ENCODE measurements around the gene DENND1A. TPM values are rescaled to one million over a fixed set of nuclear protein-coding genes. Genes with fewer than 3 reads are reported as not detected.

DENND1A gene
- total RNA-seq, 1 experiment from 2014 or later = 19.7 TPM

- H3K27ac ChIP-seq (ENCODE audit: low read length) = no peak within 1 kb of the TSS
- no peak within 1 kb of the TSS for H3K4me3 ChIP-seq (ENCODE audit: low read depth in 2 of 2, low read length in 2 of 2)
- CTCF ChIA-PET = interaction anchor here (0.6 to 2.1 kb wide), 3 partner anchors 28 to 65 kb away, joined by 3 to 10 read pairs (median 5); no protein-coding TSS in a partner anchor
- intact Hi-C loops (cut with micrococcal nuclease; ENCODE audit: unreplicated experiment) = loop anchor here (2.0 kb wide), 1 partner anchor 29 kb away; no protein-coding TSS in a partner anchor
- H3K27me3 ChIP-seq (ENCODE audit: control insufficient read depth, insufficient read depth, low read length) = no peaks in the 10 kb centered on the region
- POLR2A ChIA-PET = no interaction called here
- H3K36me3 ChIP-seq (ENCODE audit: control insufficient read depth, insufficient read depth, low read length) = no peaks in the 10 kb centered on the region
- 0 out of 2 replicates have a peak, but pooled peaks cover 4% of the 10 kb centered on the region for H3K4me1 ChIP-seq (ENCODE audit: control insufficient read depth, insufficient read depth, low read length)
- BruUV-seq (replicated peaks) = no TSS peak
- DNase-seq (ENCODE audit: low read depth, low spot score) = no peak
- no peaks in the 10 kb centered on the region for H3K9me3 ChIP-seq (ENCODE audit: control insufficient read depth, insufficient read depth, low read depth, low read length)
- in situ Hi-C loops (cut with HindIII; ENCODE audit: low pct_unique_long_range_greater_than_20kb, low sequenced_read_pairs) = no loop called here
- ATAC-seq = 0 out of 2 replicates have a peak, but pooled peaks have one; percentile 36
- TF ChIP-seq, protein P1, sequence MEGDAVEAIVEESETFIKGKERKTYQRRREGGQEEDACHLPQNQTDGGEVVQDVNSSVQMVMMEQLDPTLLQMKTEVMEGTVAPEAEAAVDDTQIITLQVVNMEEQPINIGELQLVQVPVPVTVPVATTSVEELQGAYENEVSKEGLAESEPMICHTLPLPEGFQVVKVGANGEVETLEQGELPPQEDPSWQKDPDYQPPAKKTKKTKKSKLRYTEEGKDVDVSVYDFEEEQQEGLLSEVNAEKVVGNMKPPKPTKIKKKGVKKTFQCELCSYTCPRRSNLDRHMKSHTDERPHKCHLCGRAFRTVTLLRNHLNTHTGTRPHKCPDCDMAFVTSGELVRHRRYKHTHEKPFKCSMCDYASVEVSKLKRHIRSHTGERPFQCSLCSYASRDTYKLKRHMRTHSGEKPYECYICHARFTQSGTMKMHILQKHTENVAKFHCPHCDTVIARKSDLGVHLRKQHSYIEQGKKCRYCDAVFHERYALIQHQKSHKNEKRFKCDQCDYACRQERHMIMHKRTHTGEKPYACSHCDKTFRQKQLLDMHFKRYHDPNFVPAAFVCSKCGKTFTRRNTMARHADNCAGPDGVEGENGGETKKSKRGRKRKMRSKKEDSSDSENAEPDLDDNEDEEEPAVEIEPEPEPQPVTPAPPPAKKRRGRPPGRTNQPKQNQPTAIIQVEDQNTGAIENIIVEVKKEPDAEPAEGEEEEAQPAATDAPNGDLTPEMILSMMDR (IDR thresholded peaks at IDR 0.05) = no peak
- TF ChIP-seq TCF7L2 (IDR thresholded peaks at IDR 0.05; ENCODE audit: low read depth, low read length) = no peak
- TF ChIP-seq, protein P2, sequence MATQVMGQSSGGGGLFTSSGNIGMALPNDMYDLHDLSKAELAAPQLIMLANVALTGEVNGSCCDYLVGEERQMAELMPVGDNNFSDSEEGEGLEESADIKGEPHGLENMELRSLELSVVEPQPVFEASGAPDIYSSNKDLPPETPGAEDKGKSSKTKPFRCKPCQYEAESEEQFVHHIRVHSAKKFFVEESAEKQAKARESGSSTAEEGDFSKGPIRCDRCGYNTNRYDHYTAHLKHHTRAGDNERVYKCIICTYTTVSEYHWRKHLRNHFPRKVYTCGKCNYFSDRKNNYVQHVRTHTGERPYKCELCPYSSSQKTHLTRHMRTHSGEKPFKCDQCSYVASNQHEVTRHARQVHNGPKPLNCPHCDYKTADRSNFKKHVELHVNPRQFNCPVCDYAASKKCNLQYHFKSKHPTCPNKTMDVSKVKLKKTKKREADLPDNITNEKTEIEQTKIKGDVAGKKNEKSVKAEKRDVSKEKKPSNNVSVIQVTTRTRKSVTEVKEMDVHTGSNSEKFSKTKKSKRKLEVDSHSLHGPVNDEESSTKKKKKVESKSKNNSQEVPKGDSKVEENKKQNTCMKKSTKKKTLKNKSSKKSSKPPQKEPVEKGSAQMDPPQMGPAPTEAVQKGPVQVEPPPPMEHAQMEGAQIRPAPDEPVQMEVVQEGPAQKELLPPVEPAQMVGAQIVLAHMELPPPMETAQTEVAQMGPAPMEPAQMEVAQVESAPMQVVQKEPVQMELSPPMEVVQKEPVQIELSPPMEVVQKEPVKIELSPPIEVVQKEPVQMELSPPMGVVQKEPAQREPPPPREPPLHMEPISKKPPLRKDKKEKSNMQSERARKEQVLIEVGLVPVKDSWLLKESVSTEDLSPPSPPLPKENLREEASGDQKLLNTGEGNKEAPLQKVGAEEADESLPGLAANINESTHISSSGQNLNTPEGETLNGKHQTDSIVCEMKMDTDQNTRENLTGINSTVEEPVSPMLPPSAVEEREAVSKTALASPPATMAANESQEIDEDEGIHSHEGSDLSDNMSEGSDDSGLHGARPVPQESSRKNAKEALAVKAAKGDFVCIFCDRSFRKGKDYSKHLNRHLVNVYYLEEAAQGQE (IDR thresholded peaks at IDR 0.05; ENCODE audit: insufficient read depth in 1 of 2, low read depth in 2 of 2, low read length in 1 of 2) = no peak
- TF ChIP-seq SIN3A (IDR thresholded peaks at IDR 0.05; ENCODE audit: borderline replicate concordance, insufficient read depth, low read depth, low read length) = no peak
- no peak for TF ChIP-seq POLR2AphosphoS5 (IDR thresholded peaks at IDR 0.05; ENCODE audit: low read depth, low read length)
These were observed 574.0 kb downstream of the DENND1A start, which contains the start of gene CRB2 for GRCh38 chr9:123355761-123356431. Gene CRB2 (plus strand): TSS chr9:123356197. CDS start chr9:123356261, 64 bp downstream.

- ATAC-seq (no peak), DNase-seq (ENCODE audit: low read depth, low spot score) (no peak)
- Histone ChIP-seq H3K9me3 (ENCODE audit: control insufficient read depth, insufficient read depth, low read depth, low read length) (no peaks in the 10 kb centered on the region), H3K4me1 (ENCODE audit: control insufficient read depth, insufficient read depth, low read length) (no peaks in the 10 kb centered on the region), H3K27ac (ENCODE audit: low read length) (no peak overlapping the region), H3K36me3 (ENCODE audit: control insufficient read depth, insufficient read depth, low read length) (no peaks in the 10 kb centered on the region), H3K27me3 (ENCODE audit: control insufficient read depth, insufficient read depth, low read length) (no peaks in the 10 kb centered on the region), H3K4me3 (ENCODE audit: low read depth in 2 of 2, low read length in 2 of 2) (no peak overlapping the region)
- intact Hi-C loops (cut with micrococcal nuclease; ENCODE audit: unreplicated experiment) (loop anchor here (2.0 to 5.0 kb wide), 2 partner anchors 30 to 273 kb away; no protein-coding TSS in a partner anchor), in situ Hi-C loops (cut with HindIII; ENCODE audit: low pct_unique_long_range_greater_than_20kb, low sequenced_read_pairs) (no loop called here)
- CTCF ChIA-PET = interaction anchor here (0.6 to 2.1 kb wide), 4 partner anchors 29 to 1873 kb away, joined by 3 to 10 read pairs (median 4); no protein-coding TSS in a partner anchor
- POLR2A ChIA-PET = interaction anchor here (0.6 kb wide), 1 partner anchor 33 kb away, joined by 12 read pairs; no protein-coding TSS in a partner anchor
- TF ChIP-seq SIN3A (IDR thresholded peaks at IDR 0.05; ENCODE audit: borderline replicate concordance, insufficient read depth, low read depth, low read length) = no peak
- TF ChIP-seq, protein P2 (IDR thresholded peaks at IDR 0.05; ENCODE audit: insufficient read depth in 1 of 2, low read depth in 2 of 2, low read length in 1 of 2) = no peak
- no peak for TF ChIP-seq POLR2AphosphoS5 (IDR thresholded peaks at IDR 0.05; ENCODE audit: low read depth, low read length)
- TF ChIP-seq, protein P1 (IDR thresholded peaks at IDR 0.05) = no peak
- TF ChIP-seq TCF7L2 (IDR thresholded peaks at IDR 0.05; ENCODE audit: low read depth, low read length) = no peak
- no TSS peak for BruUV-seq (replicated peaks)
These were observed 575.0 kb downstream of the DENND1A start for GRCh38 chr9:123354806-123355508.
